Activated naive CD8-positive, alpha-beta T cell treated with anti-CD3 and anti-CD28 coated beads for 36 hours (primary cell): ENCODE measurements around the gene ZNF423. TPM values are rescaled to one million over a fixed set of nuclear protein-coding genes. Genes with fewer than 3 reads are reported as not detected.

ENCODE experiments used
- DNase-seq: peaks from one replicate; pipeline ENCODE4 v3.0.0; 2021
- H3K27ac Mint-ChIP-seq: one replicate; pipeline ENCODE4 v1.8.0; 2022; ENCODE audit warnings: mild to moderate bottlenecking, moderate library complexity, mixed read lengths
- H3K27me3 Mint-ChIP-seq: one replicate; pipeline ENCODE4 v1.8.0; 2022; ENCODE audit warnings: mild to moderate bottlenecking, mixed read lengths
- H3K36me3 Mint-ChIP-seq: one replicate; pipeline ENCODE4 v1.8.0; 2021; ENCODE audit warnings: mild to moderate bottlenecking, mixed read lengths
- H3K4me1 Mint-ChIP-seq: one replicate; pipeline ENCODE4 v1.8.0; 2021; ENCODE audit warnings: mixed read lengths
- H3K4me3 Mint-ChIP-seq: one replicate; pipeline ENCODE4 v1.8.0; 2022; ENCODE audit warnings: mild to moderate bottlenecking, moderate library complexity, mixed read lengths
- H3K9me3 Mint-ChIP-seq: one replicate; pipeline ENCODE4 v1.8.0; 2022; ENCODE audit warnings: mixed read lengths
- total RNA-seq, 2 experiments: library from RNA; stranded (reverse); gene quantifications; one replicate each; pipeline ENCODE4 v1.2.3, GENCODE V29; 2021

ZNF423 gene
- total RNA-seq, 2 experiments from 2014 or later: not detected

GRCh38 chr16:49528866-49529288, 327.0 kb downstream of the ZNF423 start:
- Mint-ChIP-seq H3K36me3 (no peaks in the 10 kb centered on the region), H3K4me3 (peak overlapping the region; percentile 83), H3K27me3 (no peaks in the 10 kb centered on the region), H3K4me1 (peaks cover 14% of the 10 kb centered on the region), H3K27ac (no peak overlapping the region), H3K9me3 (no peaks in the 10 kb centered on the region)
- no peak for DNase-seq

GRCh38 chr16:49528060-49528865, 327.6 kb downstream of the ZNF423 start:
- peak; percentile 12 for DNase-seq
- no peaks in the 10 kb centered on the region for H3K27me3 Mint-ChIP-seq
- peaks cover 18% of the 10 kb centered on the region for H3K4me1 Mint-ChIP-seq
- H3K27ac Mint-ChIP-seq: peak overlapping the region; percentile 83
- no peaks in the 10 kb centered on the region for H3K9me3 Mint-ChIP-seq
- peak overlapping the region; percentile 83 for H3K4me3 Mint-ChIP-seq
- no peaks in the 10 kb centered on the region for H3K36me3 Mint-ChIP-seq

GRCh38 chr16:49527611-49528010, 328.3 kb downstream of the ZNF423 start:
- no peaks in the 10 kb centered on the region for H3K9me3 Mint-ChIP-seq
- peak overlapping the region; percentile 83 for H3K4me3 Mint-ChIP-seq
- no peak for DNase-seq
- H3K4me1 Mint-ChIP-seq: peaks cover 18% of the 10 kb centered on the region
- H3K27ac Mint-ChIP-seq: peak overlapping the region; percentile 83
- no peaks in the 10 kb centered on the region for H3K27me3 Mint-ChIP-seq
- no peaks in the 10 kb centered on the region for H3K36me3 Mint-ChIP-seq

- Mint-ChIP-seq H3K9me3 (no peaks in the 10 kb centered on the region), H3K4me3 (no peak overlapping the region), H3K4me1 (peaks cover 18% of the 10 kb centered on the region), H3K36me3 (no peaks in the 10 kb centered on the region), H3K27me3 (no peaks in the 10 kb centered on the region), H3K27ac (no peak overlapping the region)
- no peak for DNase-seq
Observed at GRCh38 chr16:49526860-49527365, 329.0 kb downstream of the ZNF423 start.

GRCh38 chr16:49524947-49525315, 331.0 kb downstream of the ZNF423 start:
- no peaks in the 10 kb centered on the region for H3K9me3 Mint-ChIP-seq
- H3K27me3 Mint-ChIP-seq: no peaks in the 10 kb centered on the region
- DNase-seq: no peak
- no peak overlapping the region for H3K4me3 Mint-ChIP-seq
- no peak overlapping the region for H3K27ac Mint-ChIP-seq
- no peaks in the 10 kb centered on the region for H3K36me3 Mint-ChIP-seq
- H3K4me1 Mint-ChIP-seq: peaks cover 18% of the 10 kb centered on the region

GRCh38 chr16:49524216-49524946, 331.5 kb downstream of the ZNF423 start:
- Mint-ChIP-seq H3K4me1 (peaks cover 22% of the 10 kb centered on the region), H3K27me3 (no peaks in the 10 kb centered on the region), H3K27ac (no peak overlapping the region), H3K4me3 (no peak overlapping the region), H3K36me3 (no peaks in the 10 kb centered on the region), H3K9me3 (no peaks in the 10 kb centered on the region)
- no peak for DNase-seq

- H3K9me3 Mint-ChIP-seq: no peaks in the 10 kb centered on the region
- no peak for DNase-seq
- peaks cover 23% of the 10 kb centered on the region for H3K4me1 Mint-ChIP-seq
- no peak overlapping the region for H3K27ac Mint-ChIP-seq
- no peak overlapping the region for H3K4me3 Mint-ChIP-seq
- H3K36me3 Mint-ChIP-seq: no peaks in the 10 kb centered on the region
- no peaks in the 10 kb centered on the region for H3K27me3 Mint-ChIP-seq
Observed at GRCh38 chr16:49523435-49524159, 332.3 kb downstream of the ZNF423 start.

- Mint-ChIP-seq H3K9me3 (no peaks in the 10 kb centered on the region), H3K36me3 (no peaks in the 10 kb centered on the region), H3K27me3 (no peaks in the 10 kb centered on the region), H3K27ac (no peak overlapping the region), H3K4me3 (no peak overlapping the region), H3K4me1 (peaks cover 10% of the 10 kb centered on the region)
- no peak for DNase-seq
Observed at GRCh38 chr16:49521734-49522325, 334.1 kb downstream of the ZNF423 start.

- Mint-ChIP-seq H3K27me3 (no peaks in the 10 kb centered on the region), H3K4me1 (peaks cover 10% of the 10 kb centered on the region), H3K27ac (no peak overlapping the region), H3K36me3 (no peaks in the 10 kb centered on the region), H3K4me3 (no peak overlapping the region), H3K9me3 (no peaks in the 10 kb centered on the region)
- DNase-seq: no peak
Observed at GRCh38 chr16:49520492-49521038, 335.3 kb downstream of the ZNF423 start.

GRCh38 chr16:49519741-49520140, 336.2 kb downstream of the ZNF423 start:
- DNase-seq: no peak
- H3K4me1 Mint-ChIP-seq: peaks cover 10% of the 10 kb centered on the region
- H3K27me3 Mint-ChIP-seq: no peaks in the 10 kb centered on the region
- no peaks in the 10 kb centered on the region for H3K9me3 Mint-ChIP-seq
- H3K27ac Mint-ChIP-seq: no peak overlapping the region
- H3K4me3 Mint-ChIP-seq: no peak overlapping the region
- H3K36me3 Mint-ChIP-seq: no peaks in the 10 kb centered on the region

GRCh38 chr16:49519008-49519656, 336.8 kb downstream of the ZNF423 start:
- Mint-ChIP-seq H3K27ac (no peak overlapping the region), H3K36me3 (no peaks in the 10 kb centered on the region), H3K27me3 (no peaks in the 10 kb centered on the region), H3K4me1 (peaks cover 10% of the 10 kb centered on the region), H3K4me3 (no peak overlapping the region), H3K9me3 (no peaks in the 10 kb centered on the region)
- DNase-seq: no peak

- H3K9me3 Mint-ChIP-seq: no peaks in the 10 kb centered on the region
- no peak overlapping the region for H3K4me3 Mint-ChIP-seq
- no peak for DNase-seq
- H3K27ac Mint-ChIP-seq: no peak overlapping the region
- H3K36me3 Mint-ChIP-seq: no peaks in the 10 kb centered on the region
- H3K4me1 Mint-ChIP-seq: peaks cover 5% of the 10 kb centered on the region
- H3K27me3 Mint-ChIP-seq: no peaks in the 10 kb centered on the region
Observed at GRCh38 chr16:49516382-49517036, 339.4 kb downstream of the ZNF423 start.

- Mint-ChIP-seq H3K27ac (no peak overlapping the region), H3K9me3 (no peaks in the 10 kb centered on the region), H3K4me3 (no peak overlapping the region), H3K27me3 (no peaks in the 10 kb centered on the region), H3K4me1 (peaks cover 5% of the 10 kb centered on the region), H3K36me3 (no peaks in the 10 kb centered on the region)
- DNase-seq: no peak
Observed at GRCh38 chr16:49515861-49516260, 340.1 kb downstream of the ZNF423 start.
